Measurements from ENCODE around the gene PTPRN2. TPM values are rescaled to one million over a fixed set of nuclear protein-coding genes. Genes with fewer than 3 reads are reported as not detected.

Gene PTPRN2
- total and polyA plus RNA-seq, 9 of the 15 experiments (the other 6 are each of a cell fraction or from before 2014, with no cell fraction given) = not detected

- H4K20me1 ChIP-seq (replicated peaks; ENCODE audit: control insufficient read depth, insufficient read depth, low read length) = 0 out of 2 replicates have a peak, but pooled peaks cover 7% of the 10 kb centered on the region
- DNase-seq (ENCODE audit: extremely low read depth in 1 of 4, low spot score in 3 of 4) = no peak
- ChIA-PET CTCF (ENCODE audit: low intra/inter-chr PET ratio) (no interaction called here), POLR2A (no interaction called here)
- H3K79me2 ChIP-seq (ENCODE audit: control insufficient read depth, insufficient read depth, low read length) = no peaks in the 10 kb centered on the region
- intact Hi-C loops (cut with micrococcal nuclease) (no loop called here), in situ Hi-C loops (cut with MboI) (no loop called here)
- no peak overlapping the region for H3K4me2 ChIP-seq (ENCODE audit: insufficient read depth, low read length)
- H3K9ac ChIP-seq (ENCODE audit: insufficient read depth in 1 of 2, low read depth in 2 of 2, low read length in 2 of 2) = 0 out of 4 replicates have a peak overlapping the region, but pooled peaks of 1 of the 2 experiments have one; percentile 27
- TF ChIP-seq HSF4 (CRISPR knock-in tag; IDR thresholded peaks at IDR 0.05; ENCODE audit: borderline replicate concordance) (no peak), MTA3 (IDR thresholded peaks at IDR 0.05; ENCODE audit: borderline replicate concordance) (no peak), ZNF707 (CRISPR knock-in tag; conservative IDR thresholded peaks at IDR 0.05) (no peak)
- H3K9me1 ChIP-seq (ENCODE audit: control insufficient read depth, insufficient read depth, low read length) = no peaks in the 10 kb centered on the region
- H2AFZ ChIP-seq (ENCODE audit: low read depth, low read length) = no peak overlapping the region
- H3K27me3 ChIP-seq (ENCODE audit: control insufficient read depth in 2 of 2, insufficient read depth in 2 of 2, low read length in 2 of 2) = peaks cover 20 to 55% of the 10 kb centered on the region in 2 experiments
- 2% methylated on average over 22 of the region's 22 CpGs for WGBS (ENCODE audit: insufficient coverage, low coverage, missing lambda C conversion rate)
- BruUV-seq (replicated peaks) = no TSS peak
- H3K27ac ChIP-seq (ENCODE audit: extremely low read depth, low read depth, low read length) = no peak overlapping the region
- no peak overlapping the region for H3K4me3 ChIP-seq
- H3K36me3 ChIP-seq (ENCODE audit: control insufficient read depth, insufficient read depth, low read length) = no peaks in the 10 kb centered on the region
- H3K4me1 ChIP-seq (replicated peaks in 1 of 2; ENCODE audit: control insufficient read depth in 2 of 2, insufficient read depth in 2 of 2, low read length in 2 of 2) = peaks cover 0 to 6% of the 10 kb centered on the region in 2 experiments; a peak in 2 of 5 replicates
- no peaks in the 10 kb centered on the region for H3K9me3 ChIP-seq (replicated peaks; ENCODE audit: control insufficient read depth, insufficient read depth, low read depth, low read length)
- no peak for FAIRE-seq
- ATAC-seq = peak; percentile 20; the same call in 1 of the 3 replicates
Observed at GRCh38 chr7:158430308-158431034, 157.2 kb downstream of the PTPRN2 start.
